ENCODE data around the gene APOO. TPM values are rescaled to one million over a fixed set of nuclear protein-coding genes. Genes with fewer than 3 reads are reported as not detected.

Gene APOO
- total RNA-seq, 1 donor: 13.0 TPM

- H3K4me3 ChIP-seq (ENCODE audit: low read depth, low read length): peak overlapping the region; percentile 65
- no peak for TF ChIP-seq CTCF (IDR thresholded peaks at IDR 0.05; ENCODE audit: insufficient read depth, low read depth, low read length)
- DNase-seq (ENCODE audit: low read depth): no peak
Observed at GRCh38 chrX:23907111-23907497, 634 bp downstream of the APOO start.

DNA sequence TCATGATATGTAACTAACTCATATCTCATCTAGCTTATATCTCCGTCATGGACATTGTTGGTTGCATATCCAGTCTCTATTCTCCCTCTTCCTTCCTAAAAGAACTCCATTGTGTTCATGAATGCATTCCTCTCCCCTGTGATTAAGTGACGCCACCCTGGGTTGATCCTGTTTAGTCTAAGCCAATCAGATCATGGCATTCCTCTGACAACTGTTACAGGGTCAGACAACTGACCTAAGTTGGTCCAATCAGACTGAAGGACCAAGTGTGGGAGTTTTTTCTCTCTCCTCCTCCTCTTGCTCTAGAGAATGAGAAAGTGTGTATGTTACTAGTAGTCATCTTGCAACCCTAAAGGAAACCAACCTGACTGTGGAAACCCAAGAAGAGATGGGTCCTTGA is 3.6 kb downstream of the APOO start:
- no peak for DNase-seq (ENCODE audit: low read depth)
- no peak for TF ChIP-seq CTCF (IDR thresholded peaks at IDR 0.05; ENCODE audit: insufficient read depth, low read depth, low read length)
- H3K4me3 ChIP-seq (ENCODE audit: low read depth, low read length): no peak overlapping the region

DNA sequence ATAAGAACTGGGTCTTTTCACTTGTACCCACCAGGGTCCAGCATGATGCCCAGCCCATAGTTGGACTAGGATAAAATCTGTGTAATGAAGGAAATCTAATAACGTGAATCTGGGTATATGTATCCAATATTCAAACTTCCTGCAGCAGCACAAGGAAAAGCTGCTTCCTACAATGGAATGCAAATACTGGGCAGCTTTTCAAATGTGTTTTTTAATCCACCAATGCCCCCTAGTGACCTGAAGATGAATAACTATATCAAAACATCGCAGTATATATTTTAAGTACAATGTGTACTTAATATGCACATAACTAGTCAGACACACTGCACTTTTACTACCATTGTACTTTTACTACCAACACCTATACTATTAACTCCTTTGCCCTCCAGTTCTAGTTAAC is 5.3 kb downstream of the APOO start:
- peak; percentile 44 for TF ChIP-seq CTCF (IDR thresholded peaks at IDR 0.05; ENCODE audit: insufficient read depth, low read depth, low read length)
- no peak overlapping the region for H3K4me3 ChIP-seq (ENCODE audit: low read depth, low read length)
- peak; percentile 75 for DNase-seq (ENCODE audit: low read depth)

- peak; percentile 60 for TF ChIP-seq CTCF (IDR thresholded peaks at IDR 0.05; ENCODE audit: insufficient read depth, low read depth, low read length)
- no peak overlapping the region for H3K4me3 ChIP-seq (ENCODE audit: low read depth, low read length)
Observed at GRCh38 chrX:23901805-23902204, 5.9 kb downstream of the APOO start.

GRCh38 chrX:23901060-23901459 is 6.7 kb downstream of the APOO start:
- no peak for TF ChIP-seq CTCF (IDR thresholded peaks at IDR 0.05; ENCODE audit: insufficient read depth, low read depth, low read length)
- no peak overlapping the region for H3K4me3 ChIP-seq (ENCODE audit: low read depth, low read length)
- DNase-seq (ENCODE audit: low read depth): peak; percentile 81

More at GRCh38 chrX:23901805-23902204, 5.9 kb downstream of the APOO start:
- DNase-seq (ENCODE audit: low read depth): peak; percentile 88

- no peak for TF ChIP-seq CTCF (IDR thresholded peaks at IDR 0.05; ENCODE audit: insufficient read depth, low read depth, low read length)
- DNase-seq (ENCODE audit: low read depth): peak; percentile 65
- H3K4me3 ChIP-seq (ENCODE audit: low read depth, low read length): no peak overlapping the region
Observed at GRCh38 chrX:23900220-23900797, 7.4 kb downstream of the APOO start.

DNA sequence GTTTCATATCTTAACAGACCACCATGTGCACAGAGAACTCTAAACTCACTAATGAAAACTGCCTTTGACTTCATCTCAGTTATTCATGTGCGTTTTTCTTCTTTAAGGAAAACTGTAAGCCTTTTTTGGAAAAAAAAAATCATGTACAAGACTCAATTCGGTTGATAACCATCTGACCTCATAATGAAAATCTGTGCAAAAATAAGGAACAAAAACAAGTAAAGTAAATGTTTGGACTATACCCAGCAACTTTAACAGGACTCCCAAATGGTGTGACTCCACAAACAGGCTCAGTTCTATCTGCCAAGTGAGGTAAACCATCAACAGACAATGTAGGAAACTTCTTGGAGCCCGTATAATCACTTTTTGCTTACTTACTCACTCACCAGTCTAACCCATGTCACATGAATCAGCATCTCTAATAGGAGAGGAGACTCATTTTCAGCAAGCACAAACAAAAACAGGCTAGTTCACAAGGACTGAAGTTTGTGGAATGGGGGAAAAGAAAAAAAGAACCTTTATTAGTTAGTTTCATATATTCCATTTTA is 9.3 kb downstream of the APOO start:
- TF ChIP-seq CTCF (IDR thresholded peaks at IDR 0.05; ENCODE audit: insufficient read depth, low read depth, low read length): no peak
- no peak overlapping the region for H3K4me3 ChIP-seq (ENCODE audit: low read depth, low read length)
- peak; percentile 61 for DNase-seq (ENCODE audit: low read depth)
